K562 (cell line): ENCODE results near the gene FFAR1. TPM values are rescaled to one million over a fixed set of nuclear protein-coding genes. Genes with fewer than 3 reads are reported as not detected.

ENCODE experiments used
- MYNN ChIP-seq, 2 experiments: sonication (generic); formaldehyde crosslinking in 1 of 2; IDR thresholded peaks; 2 replicates each; pipeline versions ENCODE4 v1.5.0 to v1.6.1; 2016 to 2020; ENCODE audit warnings: antibody characterized with exemption in 1 of 2, missing genetic modification reagents in 1 of 2
- NFIC ChIP-seq: fragments of 450-650 bp; IDR thresholded peaks from 2 replicates; pipeline ENCODE4 v1.6.1; 2017; ENCODE audit warnings: mild to moderate bottlenecking, inconsistent platforms
- PHB ChIP-seq: fragments of 250-450 bp; sonication (Bioruptor Pico); IDR thresholded peaks from 2 replicates; pipeline ENCODE4 v1.5.0; 2021
- PHTF2 ChIP-seq: fragments of 250-450 bp; sonication (Bioruptor Pico); IDR thresholded peaks from 2 replicates; pipeline ENCODE4 v1.5.0; 2021; ENCODE audit warnings: mild to moderate bottlenecking
- SRSF3 ChIP-seq: fragments of 200-400 bp; formaldehyde crosslinking; IDR thresholded peaks from 2 replicates; pipeline ENCODE4 v1.6.1; 2016; ENCODE audit warnings: mild to moderate bottlenecking, low read length, moderate library complexity; ENCODE audit not compliant: insufficient read depth
- ZNF197 ChIP-seq: fragments of 200-800 bp; sonication (Bioruptor generic); IDR thresholded peaks from 2 replicates; pipeline ENCODE4 v1.6.1; 2016; ENCODE audit warnings: low read depth, missing genetic modification characterization, missing compliant biosample characterization
- ZNF79 ChIP-seq: fragments of 250-450 bp; sonication (Bioruptor Pico); IDR thresholded peaks from 2 replicates; pipeline ENCODE4 v1.4.0; 2020; ENCODE audit warnings: low read depth, mild to moderate bottlenecking, moderate library complexity
- polyA plus RNA-seq, 8 experiments: library from polyadenylated mRNA; depleted of rRNA in 4 of 8; stranded (reverse) in 5 of 8; unstranded in 3 of 8; fragments of >200 nt; fragmentation: Nextera tagmentation in 2 of 8; fragmentation: Illumina TruSeq in 1 of 8; extraction: Ambion mirVana in 2 of 8; extraction: Trizol in 1 of 8; gene quantifications; 2 replicates each; pipeline versions ENCODE4 v1.2.1 to v1.2.3, GENCODE V29; 2011 to 2014; ENCODE audit warnings: inconsistent platforms in 1 of 8, missing spikeins in 1 of 8
- total RNA-seq, 7 experiments: library from RNA; depleted of rRNA in 6 of 7; stranded (reverse); fragments of >200 nt in 6 of 7; fragmentation: Illumina TruSeq in 2 of 7; extraction: Trizol in 2 of 7; gene quantifications; 2 replicates each; pipeline versions ENCODE4 v1.2.1 to v1.2.3, GENCODE V29; 2011 to 2021; ENCODE audit warnings: low replicate concordance in 1 of 7
- TF ChIP-seq, protein P1 (sequence below): fragments of 200-600 bp; sonication (generic); IDR thresholded peaks from one replicate; pipeline ENCODE4 v1.6.1; 2012; ENCODE audit warnings: mild to moderate bottlenecking, low read depth, low read length, inconsistent platforms
- TF ChIP-seq, protein P2 (sequence below): fragments of 250-450 bp; sonication (Bioruptor Pico); IDR thresholded peaks from 2 replicates; pipeline ENCODE4 v1.4.0; 2020
- TF ChIP-seq, protein P3 (sequence below): IDR thresholded peaks from 2 replicates; pipeline ENCODE4 v1.6.1; 2011; ENCODE audit not compliant: insufficient read length; ENCODE audit errors: extremely low read depth

Gene FFAR1
- total and polyA plus RNA-seq, 9 of the 15 experiments (the other 6 are each of a cell fraction or from before 2014, with no cell fraction given) = not detected

DNA sequence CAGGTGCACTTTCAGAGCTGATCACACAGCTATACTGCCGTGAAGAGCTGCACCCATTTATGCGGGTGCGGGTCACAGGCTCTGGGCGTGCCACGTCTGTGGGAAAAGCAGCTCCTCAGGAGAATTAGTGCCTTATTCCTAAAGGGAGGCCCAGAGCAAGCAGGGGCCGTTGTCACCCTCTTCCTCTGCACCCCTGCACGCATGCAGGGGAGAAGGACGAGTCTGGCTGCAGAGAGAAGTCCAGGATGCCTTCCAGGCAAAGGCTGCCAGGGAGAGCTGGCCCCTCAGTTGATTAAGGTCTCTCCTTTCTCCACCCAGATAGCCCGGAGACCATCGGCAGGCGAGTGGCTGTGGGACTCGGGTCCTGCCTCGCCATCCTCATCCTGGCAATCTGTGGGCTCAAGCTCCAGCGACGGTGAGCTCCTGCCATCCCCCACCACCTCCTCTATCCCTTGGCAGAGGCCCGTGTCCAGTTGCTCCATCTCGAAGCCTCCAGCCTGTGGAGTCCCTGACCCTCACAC, 3.1 kb upstream of the FFAR1 start (continued):
- TF ChIP-seq, protein P1, sequence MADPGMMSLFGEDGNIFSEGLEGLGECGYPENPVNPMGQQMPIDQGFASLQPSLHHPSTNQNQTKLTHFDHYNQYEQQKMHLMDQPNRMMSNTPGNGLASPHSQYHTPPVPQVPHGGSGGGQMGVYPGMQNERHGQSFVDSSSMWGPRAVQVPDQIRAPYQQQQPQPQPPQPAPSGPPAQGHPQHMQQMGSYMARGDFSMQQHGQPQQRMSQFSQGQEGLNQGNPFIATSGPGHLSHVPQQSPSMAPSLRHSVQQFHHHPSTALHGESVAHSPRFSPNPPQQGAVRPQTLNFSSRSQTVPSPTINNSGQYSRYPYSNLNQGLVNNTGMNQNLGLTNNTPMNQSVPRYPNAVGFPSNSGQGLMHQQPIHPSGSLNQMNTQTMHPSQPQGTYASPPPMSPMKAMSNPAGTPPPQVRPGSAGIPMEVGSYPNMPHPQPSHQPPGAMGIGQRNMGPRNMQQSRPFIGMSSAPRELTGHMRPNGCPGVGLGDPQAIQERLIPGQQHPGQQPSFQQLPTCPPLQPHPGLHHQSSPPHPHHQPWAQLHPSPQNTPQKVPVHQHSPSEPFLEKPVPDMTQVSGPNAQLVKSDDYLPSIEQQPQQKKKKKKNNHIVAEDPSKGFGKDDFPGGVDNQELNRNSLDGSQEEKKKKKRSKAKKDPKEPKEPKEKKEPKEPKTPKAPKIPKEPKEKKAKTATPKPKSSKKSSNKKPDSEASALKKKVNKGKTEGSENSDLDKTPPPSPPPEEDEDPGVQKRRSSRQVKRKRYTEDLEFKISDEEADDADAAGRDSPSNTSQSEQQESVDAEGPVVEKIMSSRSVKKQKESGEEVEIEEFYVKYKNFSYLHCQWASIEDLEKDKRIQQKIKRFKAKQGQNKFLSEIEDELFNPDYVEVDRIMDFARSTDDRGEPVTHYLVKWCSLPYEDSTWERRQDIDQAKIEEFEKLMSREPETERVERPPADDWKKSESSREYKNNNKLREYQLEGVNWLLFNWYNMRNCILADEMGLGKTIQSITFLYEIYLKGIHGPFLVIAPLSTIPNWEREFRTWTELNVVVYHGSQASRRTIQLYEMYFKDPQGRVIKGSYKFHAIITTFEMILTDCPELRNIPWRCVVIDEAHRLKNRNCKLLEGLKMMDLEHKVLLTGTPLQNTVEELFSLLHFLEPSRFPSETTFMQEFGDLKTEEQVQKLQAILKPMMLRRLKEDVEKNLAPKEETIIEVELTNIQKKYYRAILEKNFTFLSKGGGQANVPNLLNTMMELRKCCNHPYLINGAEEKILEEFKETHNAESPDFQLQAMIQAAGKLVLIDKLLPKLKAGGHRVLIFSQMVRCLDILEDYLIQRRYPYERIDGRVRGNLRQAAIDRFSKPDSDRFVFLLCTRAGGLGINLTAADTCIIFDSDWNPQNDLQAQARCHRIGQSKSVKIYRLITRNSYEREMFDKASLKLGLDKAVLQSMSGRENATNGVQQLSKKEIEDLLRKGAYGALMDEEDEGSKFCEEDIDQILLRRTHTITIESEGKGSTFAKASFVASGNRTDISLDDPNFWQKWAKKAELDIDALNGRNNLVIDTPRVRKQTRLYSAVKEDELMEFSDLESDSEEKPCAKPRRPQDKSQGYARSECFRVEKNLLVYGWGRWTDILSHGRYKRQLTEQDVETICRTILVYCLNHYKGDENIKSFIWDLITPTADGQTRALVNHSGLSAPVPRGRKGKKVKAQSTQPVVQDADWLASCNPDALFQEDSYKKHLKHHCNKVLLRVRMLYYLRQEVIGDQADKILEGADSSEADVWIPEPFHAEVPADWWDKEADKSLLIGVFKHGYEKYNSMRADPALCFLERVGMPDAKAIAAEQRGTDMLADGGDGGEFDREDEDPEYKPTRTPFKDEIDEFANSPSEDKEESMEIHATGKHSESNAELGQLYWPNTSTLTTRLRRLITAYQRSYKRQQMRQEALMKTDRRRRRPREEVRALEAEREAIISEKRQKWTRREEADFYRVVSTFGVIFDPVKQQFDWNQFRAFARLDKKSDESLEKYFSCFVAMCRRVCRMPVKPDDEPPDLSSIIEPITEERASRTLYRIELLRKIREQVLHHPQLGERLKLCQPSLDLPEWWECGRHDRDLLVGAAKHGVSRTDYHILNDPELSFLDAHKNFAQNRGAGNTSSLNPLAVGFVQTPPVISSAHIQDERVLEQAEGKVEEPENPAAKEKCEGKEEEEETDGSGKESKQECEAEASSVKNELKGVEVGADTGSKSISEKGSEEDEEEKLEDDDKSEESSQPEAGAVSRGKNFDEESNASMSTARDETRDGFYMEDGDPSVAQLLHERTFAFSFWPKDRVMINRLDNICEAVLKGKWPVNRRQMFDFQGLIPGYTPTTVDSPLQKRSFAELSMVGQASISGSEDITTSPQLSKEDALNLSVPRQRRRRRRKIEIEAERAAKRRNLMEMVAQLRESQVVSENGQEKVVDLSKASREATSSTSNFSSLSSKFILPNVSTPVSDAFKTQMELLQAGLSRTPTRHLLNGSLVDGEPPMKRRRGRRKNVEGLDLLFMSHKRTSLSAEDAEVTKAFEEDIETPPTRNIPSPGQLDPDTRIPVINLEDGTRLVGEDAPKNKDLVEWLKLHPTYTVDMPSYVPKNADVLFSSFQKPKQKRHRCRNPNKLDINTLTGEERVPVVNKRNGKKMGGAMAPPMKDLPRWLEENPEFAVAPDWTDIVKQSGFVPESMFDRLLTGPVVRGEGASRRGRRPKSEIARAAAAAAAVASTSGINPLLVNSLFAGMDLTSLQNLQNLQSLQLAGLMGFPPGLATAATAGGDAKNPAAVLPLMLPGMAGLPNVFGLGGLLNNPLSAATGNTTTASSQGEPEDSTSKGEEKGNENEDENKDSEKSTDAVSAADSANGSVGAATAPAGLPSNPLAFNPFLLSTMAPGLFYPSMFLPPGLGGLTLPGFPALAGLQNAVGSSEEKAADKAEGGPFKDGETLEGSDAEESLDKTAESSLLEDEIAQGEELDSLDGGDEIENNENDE = no peak
- no peak for TF ChIP-seq MYNN (IDR thresholded peaks at IDR 0.05)
- TF ChIP-seq MYNN (CRISPR knock-in tag; IDR thresholded peaks at IDR 0.05) = no peak
- TF ChIP-seq, protein P2, sequence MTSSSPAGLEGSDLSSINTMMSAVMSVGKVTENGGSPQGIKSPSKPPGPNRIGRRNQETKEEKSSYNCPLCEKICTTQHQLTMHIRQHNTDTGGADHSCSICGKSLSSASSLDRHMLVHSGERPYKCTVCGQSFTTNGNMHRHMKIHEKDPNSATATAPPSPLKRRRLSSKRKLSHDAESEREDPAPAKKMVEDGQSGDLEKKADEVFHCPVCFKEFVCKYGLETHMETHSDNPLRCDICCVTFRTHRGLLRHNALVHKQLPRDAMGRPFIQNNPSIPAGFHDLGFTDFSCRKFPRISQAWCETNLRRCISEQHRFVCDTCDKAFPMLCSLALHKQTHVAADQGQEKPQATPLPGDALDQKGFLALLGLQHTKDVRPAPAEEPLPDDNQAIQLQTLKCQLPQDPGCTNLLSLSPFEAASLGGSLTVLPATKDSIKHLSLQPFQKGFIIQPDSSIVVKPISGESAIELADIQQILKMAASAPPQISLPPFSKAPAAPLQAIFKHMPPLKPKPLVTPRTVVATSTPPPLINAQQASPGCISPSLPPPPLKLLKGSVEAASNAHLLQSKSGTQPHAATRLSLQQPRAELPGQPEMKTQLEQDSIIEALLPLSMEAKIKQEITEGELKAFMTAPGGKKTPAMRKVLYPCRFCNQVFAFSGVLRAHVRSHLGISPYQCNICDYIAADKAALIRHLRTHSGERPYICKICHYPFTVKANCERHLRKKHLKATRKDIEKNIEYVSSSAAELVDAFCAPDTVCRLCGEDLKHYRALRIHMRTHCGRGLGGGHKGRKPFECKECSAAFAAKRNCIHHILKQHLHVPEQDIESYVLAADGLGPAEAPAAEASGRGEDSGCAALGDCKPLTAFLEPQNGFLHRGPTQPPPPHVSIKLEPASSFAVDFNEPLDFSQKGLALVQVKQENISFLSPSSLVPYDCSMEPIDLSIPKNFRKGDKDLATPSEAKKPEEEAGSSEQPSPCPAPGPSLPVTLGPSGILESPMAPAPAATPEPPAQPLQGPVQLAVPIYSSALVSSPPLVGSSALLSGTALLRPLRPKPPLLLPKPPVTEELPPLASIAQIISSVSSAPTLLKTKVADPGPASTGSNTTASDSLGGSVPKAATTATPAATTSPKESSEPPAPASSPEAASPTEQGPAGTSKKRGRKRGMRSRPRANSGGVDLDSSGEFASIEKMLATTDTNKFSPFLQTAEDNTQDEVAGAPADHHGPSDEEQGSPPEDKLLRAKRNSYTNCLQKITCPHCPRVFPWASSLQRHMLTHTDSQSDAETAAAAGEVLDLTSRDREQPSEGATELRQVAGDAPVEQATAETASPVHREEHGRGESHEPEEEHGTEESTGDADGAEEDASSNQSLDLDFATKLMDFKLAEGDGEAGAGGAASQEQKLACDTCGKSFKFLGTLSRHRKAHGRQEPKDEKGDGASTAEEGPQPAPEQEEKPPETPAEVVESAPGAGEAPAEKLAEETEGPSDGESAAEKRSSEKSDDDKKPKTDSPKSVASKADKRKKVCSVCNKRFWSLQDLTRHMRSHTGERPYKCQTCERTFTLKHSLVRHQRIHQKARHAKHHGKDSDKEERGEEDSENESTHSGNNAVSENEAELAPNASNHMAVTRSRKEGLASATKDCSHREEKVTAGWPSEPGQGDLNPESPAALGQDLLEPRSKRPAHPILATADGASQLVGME = no peak
- no peak for TF ChIP-seq NFIC
- TF ChIP-seq SRSF3 = no peak
- TF ChIP-seq ZNF79 = no peak
- TF ChIP-seq, protein P3, sequence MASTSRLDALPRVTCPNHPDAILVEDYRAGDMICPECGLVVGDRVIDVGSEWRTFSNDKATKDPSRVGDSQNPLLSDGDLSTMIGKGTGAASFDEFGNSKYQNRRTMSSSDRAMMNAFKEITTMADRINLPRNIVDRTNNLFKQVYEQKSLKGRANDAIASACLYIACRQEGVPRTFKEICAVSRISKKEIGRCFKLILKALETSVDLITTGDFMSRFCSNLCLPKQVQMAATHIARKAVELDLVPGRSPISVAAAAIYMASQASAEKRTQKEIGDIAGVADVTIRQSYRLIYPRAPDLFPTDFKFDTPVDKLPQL = no peak
- no peak for TF ChIP-seq PHTF2 (CRISPR knock-in tag)
- TF ChIP-seq ZNF197 (CRISPR knock-in tag) = no peak
- TF ChIP-seq PHB = no peak
- TF ChIP-seq, all 486 proteins: peak for 0
